Measurements from ENCODE around the gene ZNF154.

GRCh38 chr19:57653689-57654088 is 55.3 kb downstream of the ZNF154 start:
- TF ChIP-seq CTCF (IDR thresholded peaks at IDR 0.05) (no peak), EZH2 (IDR thresholded peaks at IDR 0.05; ENCODE audit: borderline replicate concordance, insufficient read depth, low read depth, low read length, poor library complexity, severe bottlenecking) (no peak)

Measured in B cell (primary cell).